ENCODE data around the gene GNG14. TPM values are rescaled to one million over a fixed set of nuclear protein-coding genes. Genes with fewer than 3 reads are reported as not detected.

Gene GNG14
- total RNA-seq, 2 experiments from 2014 or later = not detected

DNA sequence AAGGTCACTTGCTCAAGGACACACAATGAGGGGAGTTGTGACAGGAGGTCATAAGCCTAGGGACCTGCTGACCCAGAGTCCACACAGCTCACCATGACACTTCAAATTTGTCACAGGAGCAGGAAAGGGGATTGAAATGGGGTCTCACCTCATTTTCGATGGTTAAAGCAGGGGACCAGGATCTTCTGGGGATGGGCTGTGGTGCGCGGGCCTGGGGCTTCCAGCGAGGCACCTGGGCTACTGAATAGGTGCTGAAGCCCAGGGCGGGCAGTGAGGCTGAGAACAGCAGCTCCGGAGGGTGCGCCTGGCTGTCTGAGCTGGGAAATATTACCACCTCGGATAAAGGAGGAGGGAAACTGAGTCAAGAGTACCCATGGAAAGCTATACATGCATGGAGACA lies 32.3 kb upstream of the GNG14 start:
- no peak for DNase-seq
- H3K4me3 Mint-ChIP-seq = no peak overlapping the region
- peaks cover 47% of the 10 kb centered on the region for H3K36me3 Mint-ChIP-seq (ENCODE audit: low read depth)
- H3K27me3 Mint-ChIP-seq (ENCODE audit: low read depth) = no peaks in the 10 kb centered on the region
- CTCF ChIA-PET = interaction anchor here (1.3 kb wide), 1 partner anchor 21 kb away, joined by 3 read pairs; no protein-coding TSS in a partner anchor
- intact Hi-C loops (cut with micrococcal nuclease) = no loop called here
- no peak overlapping the region for H3K27ac Mint-ChIP-seq
- no peaks in the 10 kb centered on the region for H3K9me3 Mint-ChIP-seq
- H3K4me1 Mint-ChIP-seq (ENCODE audit: low read depth) = no peaks in the 10 kb centered on the region

DNA sequence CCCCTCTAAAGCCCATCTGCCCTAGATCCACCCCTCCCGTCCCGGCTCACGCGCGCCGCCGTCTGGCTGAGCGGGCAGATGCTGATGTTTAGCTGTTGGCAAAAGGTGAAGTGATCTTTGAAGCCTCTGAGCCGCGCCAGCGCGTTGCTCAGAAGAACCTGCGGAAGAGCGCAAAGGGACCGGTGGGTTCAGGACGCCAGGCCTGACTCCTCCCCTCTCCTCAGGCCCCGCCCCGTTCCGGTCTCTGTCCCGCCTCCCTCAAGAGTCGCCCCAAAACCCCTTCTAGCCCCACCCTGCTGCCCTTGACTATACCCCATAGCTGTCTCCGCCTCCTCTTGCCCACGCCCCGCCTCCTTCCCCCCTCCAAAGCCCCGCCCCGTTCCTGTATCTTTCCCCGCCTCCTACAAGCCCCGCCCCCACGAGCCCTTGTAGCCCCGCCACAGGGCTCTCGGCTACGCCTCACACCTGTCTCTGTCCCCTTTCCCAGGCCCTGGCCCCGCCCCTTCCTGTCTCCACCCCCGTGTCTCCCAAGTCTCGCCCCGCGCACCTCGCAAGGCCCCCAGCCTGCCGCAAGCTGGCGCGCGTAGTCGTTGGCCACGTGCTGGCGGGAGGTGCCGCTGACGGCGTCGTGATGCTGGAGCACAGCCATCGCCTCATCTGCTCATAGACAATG lies 30.8 kb upstream of the GNG14 start:
- no peak overlapping the region for H3K4me3 Mint-ChIP-seq
- DNase-seq = no peak
- intact Hi-C loops (cut with micrococcal nuclease) = no loop called here
- H3K9me3 Mint-ChIP-seq = no peaks in the 10 kb centered on the region
- H3K27ac Mint-ChIP-seq = no peak overlapping the region
- H3K36me3 Mint-ChIP-seq (ENCODE audit: low read depth) = peaks cover 50% of the 10 kb centered on the region
- CTCF ChIA-PET = no interaction called here
- no peaks in the 10 kb centered on the region for H3K4me1 Mint-ChIP-seq (ENCODE audit: low read depth)
- H3K27me3 Mint-ChIP-seq (ENCODE audit: low read depth) = no peaks in the 10 kb centered on the region

DNA sequence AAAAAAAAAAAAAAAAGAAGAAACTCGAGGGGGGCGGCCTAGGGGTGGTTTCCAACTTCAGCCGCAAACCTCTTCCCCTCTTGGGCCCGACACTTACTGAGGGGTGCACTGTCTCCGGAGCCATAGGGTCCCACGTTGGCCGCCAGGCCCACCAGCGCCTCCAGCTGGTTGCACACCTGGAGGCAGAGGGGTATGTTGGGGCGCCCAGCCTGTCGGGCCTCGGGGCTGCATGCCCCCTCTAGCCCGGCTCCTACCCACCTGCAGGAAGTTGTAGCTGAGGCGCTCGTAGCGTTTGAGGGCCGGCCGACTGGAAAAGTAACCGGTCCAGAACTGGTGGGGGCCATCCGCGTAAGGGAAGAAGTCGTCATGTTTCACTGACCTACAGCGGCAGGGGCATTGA lies 29.8 kb upstream of the GNG14 start:
- Mint-ChIP-seq H3K9me3 (no peaks in the 10 kb centered on the region), H3K4me3 (no peak overlapping the region), H3K4me1 (ENCODE audit: low read depth) (no peaks in the 10 kb centered on the region), H3K27me3 (ENCODE audit: low read depth) (no peaks in the 10 kb centered on the region), H3K36me3 (ENCODE audit: low read depth) (peaks cover 51% of the 10 kb centered on the region), H3K27ac (no peak overlapping the region)
- DNase-seq = no peak
- CTCF ChIA-PET = no interaction called here
- intact Hi-C loops (cut with micrococcal nuclease) = no loop called here

DNA sequence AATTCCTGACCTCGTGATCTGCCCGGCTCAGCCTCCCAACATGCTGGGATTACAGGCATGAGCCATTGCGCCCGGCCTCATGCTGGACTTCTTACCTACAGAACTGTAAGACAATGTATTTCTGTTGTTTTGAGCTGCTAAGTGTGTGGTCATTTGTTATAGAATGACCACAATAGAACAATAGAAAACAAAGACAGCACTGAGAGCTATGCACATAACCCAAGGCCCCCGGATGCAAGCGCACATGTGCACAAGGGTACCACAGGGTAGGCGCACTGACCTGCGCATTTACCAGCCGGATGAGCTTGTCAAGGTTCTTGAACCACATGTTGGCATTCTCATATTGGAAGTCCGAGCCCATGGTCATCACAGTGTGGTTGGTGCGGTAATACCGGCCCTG lies 26.8 kb upstream of the GNG14 start:
- no peak for DNase-seq
- no peak overlapping the region for H3K27ac Mint-ChIP-seq
- CTCF ChIA-PET = interaction anchor here (0.5 to 1.1 kb wide), 3 partner anchors 10 to 48 kb away, joined by 3 to 4 read pairs (median 3); no protein-coding TSS in a partner anchor
- peaks cover 56% of the 10 kb centered on the region for H3K36me3 Mint-ChIP-seq (ENCODE audit: low read depth)
- H3K4me3 Mint-ChIP-seq = no peak overlapping the region
- peaks cover 15% of the 10 kb centered on the region for H3K4me1 Mint-ChIP-seq (ENCODE audit: low read depth)
- intact Hi-C loops (cut with micrococcal nuclease) = loop anchor here (10.0 kb wide), 2 partner anchors 366 to 466 kb away; partner anchors contain the start of gene ZNF44
- no peaks in the 10 kb centered on the region for H3K27me3 Mint-ChIP-seq (ENCODE audit: low read depth)
- H3K9me3 Mint-ChIP-seq = no peaks in the 10 kb centered on the region

- Mint-ChIP-seq H3K4me3 (peak overlapping the region; percentile 95), H3K27me3 (ENCODE audit: low read depth) (no peaks in the 10 kb centered on the region), H3K27ac (peak overlapping the region; percentile 93), H3K9me3 (no peaks in the 10 kb centered on the region), H3K4me1 (ENCODE audit: low read depth) (peaks cover 38% of the 10 kb centered on the region), H3K36me3 (ENCODE audit: low read depth) (peaks cover 49% of the 10 kb centered on the region)
- no peak for DNase-seq
- intact Hi-C loops (cut with micrococcal nuclease) = loop anchor here (1.0 to 10.0 kb wide), 4 partner anchors 17 to 572 kb away; partner anchors contain the start of genes DHPS and ZNF44
- CTCF ChIA-PET = interaction anchor here (0.6 to 4.8 kb wide), 3 partner anchors 13 to 55 kb away, joined by 3 to 27 read pairs (median 3); no protein-coding TSS in a partner anchor
Observed at GRCh38 chr19:12664406-12665280, 23.2 kb upstream of the GNG14 start.

DNA sequence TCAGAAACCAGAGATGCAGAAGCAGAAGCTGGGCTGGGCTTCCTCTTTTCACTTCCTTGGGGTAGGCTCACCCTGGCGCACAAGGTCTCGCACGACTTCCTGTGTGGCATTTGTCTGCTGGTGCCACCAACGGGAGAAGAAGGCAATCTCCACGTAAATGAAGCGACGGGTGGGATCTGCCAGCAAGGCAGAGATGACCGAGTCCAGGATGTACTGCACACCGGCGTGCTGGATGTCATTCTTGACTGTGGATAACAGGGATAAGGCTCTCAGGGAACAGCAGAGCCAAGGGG lies 22.6 kb upstream of the GNG14 start:
- Mint-ChIP-seq H3K36me3 (ENCODE audit: low read depth) (peaks cover 45% of the 10 kb centered on the region), H3K4me1 (ENCODE audit: low read depth) (peaks cover 40% of the 10 kb centered on the region), H3K27ac (peak overlapping the region; percentile 93), H3K4me3 (peak overlapping the region; percentile 95), H3K9me3 (no peaks in the 10 kb centered on the region), H3K27me3 (ENCODE audit: low read depth) (no peaks in the 10 kb centered on the region)
- CTCF ChIA-PET = interaction anchor here (0.8 to 4.8 kb wide), 3 partner anchors 13 to 92 kb away, joined by 3 to 27 read pairs (median 4); no protein-coding TSS in a partner anchor
- intact Hi-C loops (cut with micrococcal nuclease) = loop anchor here (1.0 to 10.0 kb wide), 4 partner anchors 16 to 573 kb away; partner anchors contain the start of genes DHPS and ZNF44
- peak; percentile 82 for DNase-seq

GRCh38 chr19:12665671-12666264 lies 22.0 kb upstream of the GNG14 start:
- H3K4me1 Mint-ChIP-seq (ENCODE audit: low read depth) = peaks cover 45% of the 10 kb centered on the region
- H3K27me3 Mint-ChIP-seq (ENCODE audit: low read depth) = no peaks in the 10 kb centered on the region
- CTCF ChIA-PET = interaction anchor here (0.6 to 4.8 kb wide), 8 partner anchors 12 to 182 kb away, joined by 3 to 27 read pairs (median 3); no protein-coding TSS in a partner anchor
- H3K4me3 Mint-ChIP-seq = peak overlapping the region; percentile 95
- DNase-seq = peak; percentile 36
- peak overlapping the region; percentile 93 for H3K27ac Mint-ChIP-seq
- H3K36me3 Mint-ChIP-seq (ENCODE audit: low read depth) = peaks cover 42% of the 10 kb centered on the region
- intact Hi-C loops (cut with micrococcal nuclease) = loop anchor here (1.0 to 10.0 kb wide), 5 partner anchors 16 to 573 kb away; partner anchors contain the start of genes DHPS and ZNF44
- no peaks in the 10 kb centered on the region for H3K9me3 Mint-ChIP-seq

GRCh38 chr19:12666265-12667048 lies 21.3 kb upstream of the GNG14 start, which contains the start of the genes MAN2B1 and WDR83:
Gene MAN2B1 (minus strand): TSS chr19:12666742. CDS start chr19:12666701, 41 bp downstream.
Gene WDR83 (plus strand): TSS chr19:12666807. CDS start chr19:12669791, 2,984 bp downstream.
- CTCF ChIA-PET = interaction anchor here (0.6 to 4.8 kb wide), 8 partner anchors 12 to 181 kb away, joined by 3 to 27 read pairs (median 3); no protein-coding TSS in a partner anchor

GRCh38 chr19:12667731-12668302 lies 20.0 kb upstream of the GNG14 start:
- no peaks in the 10 kb centered on the region for H3K27me3 Mint-ChIP-seq (ENCODE audit: low read depth)
- H3K9me3 Mint-ChIP-seq = no peaks in the 10 kb centered on the region

More at GRCh38 chr19:12666265-12667048, 21.3 kb upstream of the GNG14 start, which contains the start of the genes MAN2B1 and WDR83:
- H3K4me1 Mint-ChIP-seq (ENCODE audit: low read depth) = peaks cover 47% of the 10 kb centered on the region
- H3K36me3 Mint-ChIP-seq (ENCODE audit: low read depth) = peaks cover 36% of the 10 kb centered on the region
- DNase-seq = peak; percentile 84
- no peaks in the 10 kb centered on the region for H3K27me3 Mint-ChIP-seq (ENCODE audit: low read depth)
- intact Hi-C loops (cut with micrococcal nuclease) = loop anchor here (1.0 to 10.0 kb wide), 4 partner anchors 26 to 574 kb away; partner anchors contain the start of gene ZNF44
- no peaks in the 10 kb centered on the region for H3K9me3 Mint-ChIP-seq
- H3K27ac Mint-ChIP-seq = peak within 1 kb of the TSS; percentile 93
- peak within 1 kb of the TSS; percentile 95 for H3K4me3 Mint-ChIP-seq

DNA sequence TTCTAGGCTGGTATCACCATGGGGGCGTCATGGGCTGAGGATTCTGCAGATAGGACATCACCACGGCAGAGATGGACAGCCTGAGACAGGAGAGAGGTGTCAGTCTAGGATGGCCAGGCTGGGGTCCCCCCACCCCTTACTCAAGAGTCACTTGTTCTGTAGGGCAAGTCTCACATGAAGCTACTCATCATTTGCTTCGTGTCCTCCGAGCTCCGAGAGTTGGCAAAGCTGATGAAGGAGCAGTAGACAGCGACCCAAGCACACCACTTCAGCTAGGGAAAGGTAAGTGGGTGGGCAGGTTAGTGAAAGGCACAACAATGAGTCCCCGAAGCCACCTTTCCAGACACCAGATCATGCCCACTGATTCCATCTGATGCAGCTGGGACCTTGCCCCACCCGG lies 19.5 kb upstream of the GNG14 start:
- intact Hi-C loops (cut with micrococcal nuclease) = loop anchor here (5.0 to 10.0 kb wide), 3 partner anchors 374 to 576 kb away; partner anchors contain the start of gene ZNF44
- peak overlapping the region; percentile 100 for H3K27ac Mint-ChIP-seq
- DNase-seq = no peak
- H3K27me3 Mint-ChIP-seq (ENCODE audit: low read depth) = no peaks in the 10 kb centered on the region
- H3K4me1 Mint-ChIP-seq (ENCODE audit: low read depth) = peaks cover 51% of the 10 kb centered on the region
- H3K36me3 Mint-ChIP-seq (ENCODE audit: low read depth) = peaks cover 38% of the 10 kb centered on the region
- H3K9me3 Mint-ChIP-seq = no peaks in the 10 kb centered on the region
- peak overlapping the region; percentile 95 for H3K4me3 Mint-ChIP-seq
- CTCF ChIA-PET = interaction anchor here (0.9 to 4.8 kb wide), 2 partner anchors 10 to 97 kb away, joined by 4 to 27 read pairs; no protein-coding TSS in a partner anchor

More at GRCh38 chr19:12667731-12668302, 20.0 kb upstream of the GNG14 start:
- H3K4me1 Mint-ChIP-seq (ENCODE audit: low read depth) = peaks cover 51% of the 10 kb centered on the region
- CTCF ChIA-PET = interaction anchor here (0.9 to 4.8 kb wide), 2 partner anchors 10 to 98 kb away, joined by 4 to 27 read pairs; no protein-coding TSS in a partner anchor
- DNase-seq = no peak
- peak overlapping the region; percentile 46 for H3K27ac Mint-ChIP-seq
- intact Hi-C loops (cut with micrococcal nuclease) = loop anchor here (5.0 to 10.0 kb wide), 3 partner anchors 373 to 576 kb away; partner anchors contain the start of gene ZNF44
- H3K4me3 Mint-ChIP-seq = peak overlapping the region; percentile 95
- peaks cover 42% of the 10 kb centered on the region for H3K36me3 Mint-ChIP-seq (ENCODE audit: low read depth)
